GM12878 (cell line): ENCODE data around the gene SFI1. TPM values are rescaled to one million over a fixed set of nuclear protein-coding genes. Genes with fewer than 3 reads are reported as not detected.

ENCODE experiments used
- EGR1 ChIP-seq, 2 experiments: IDR thresholded peaks; 1 replicate in 1 of 2; 2 replicates in 1 of 2; pipeline ENCODE4 v1.6.1; 2011 to 2012; ENCODE audit warnings: low read depth in 2 of 2, low read length in 2 of 2, borderline replicate concordance in 1 of 2, mild to moderate bottlenecking in 1 of 2, moderate library complexity in 1 of 2
- POLR2AphosphoS5 ChIP-seq: IDR thresholded peaks from 2 replicates; pipeline ENCODE4 v1.6.1; 2011; ENCODE audit warnings: mild to moderate bottlenecking, low read length, inconsistent platforms
- RAD51 ChIP-seq: fragments of 450-650 bp; IDR thresholded peaks from 2 replicates; pipeline ENCODE4 v1.6.1; 2016; ENCODE audit warnings: moderate library complexity, mild to moderate bottlenecking, inconsistent platforms
- RCOR1 ChIP-seq: conservative IDR thresholded peaks from 2 replicates; pipeline ENCODE4 v1.6.1; 2012; ENCODE audit warnings: low read depth, low read length, improper control_type of control experiment
- SREBF2 ChIP-seq: IDR thresholded peaks from 2 replicates; pipeline ENCODE4 v1.6.1; 2012; ENCODE audit warnings: mild to moderate bottlenecking, low read length
- TCF3 ChIP-seq: IDR thresholded peaks from 2 replicates; pipeline ENCODE4 v1.6.1; 2012; ENCODE audit warnings: low read depth, mild to moderate bottlenecking, low read length, borderline replicate concordance; ENCODE audit not compliant: insufficient read depth
- TCF7 ChIP-seq: IDR thresholded peaks from 2 replicates; pipeline ENCODE4 v1.6.1; 2014; ENCODE audit warnings: antibody characterized with exemption, borderline replicate concordance
- polyA plus RNA-seq, 11 experiments: library from polyadenylated mRNA; depleted of rRNA in 4 of 11; unstranded in 6 of 11; stranded (reverse) in 5 of 11; fragments of >200 nt; fragmentation: Nextera tagmentation in 4 of 11; fragmentation: Illumina TruSeq in 1 of 11; extraction: Ambion mirVana in 4 of 11; extraction: Trizol in 1 of 11; gene quantifications; 1 replicate in 1 of 11; 2 replicates in 10 of 11; pipeline versions ENCODE4 v1.2.1 to v1.2.3, GENCODE V29; 2011 to 2016; ENCODE audit warnings: inconsistent platforms in 2 of 11, missing spikeins in 2 of 11, low read depth in 1 of 11
- total RNA-seq, 4 experiments: library from RNA; depleted of rRNA in 3 of 4; stranded (reverse); fragments of >200 nt in 3 of 4; fragmentation: Illumina TruSeq in 1 of 4; extraction: Trizol in 1 of 4; gene quantifications; 2 replicates each; pipeline versions ENCODE4 v1.2.1 to v1.2.3, GENCODE V29; 2013 to 2021
- TF ChIP-seq, protein P1 (sequence below): IDR thresholded peaks from 2 replicates; pipeline ENCODE4 v1.6.1; 2012; ENCODE audit warnings: mild to moderate bottlenecking, low read depth, low read length
- TF ChIP-seq, protein P2 (sequence below), 3 experiments: IDR thresholded peaks in 2 of 3; conservative IDR thresholded peaks in 1 of 3; 2 replicates each; pipeline ENCODE4 v1.5.1; 2011; ENCODE audit warnings: low read depth in 3 of 3, low read length in 3 of 3, mild to moderate bottlenecking in 3 of 3, control low read depth in 2 of 3, moderate library complexity in 2 of 3, inconsistent platforms in 1 of 3, mixed read lengths in 1 of 3; ENCODE audit not compliant: control insufficient read depth in 2 of 3, insufficient read depth in 1 of 3; ENCODE audit errors: extremely low read depth in 1 of 3
- TF ChIP-seq, protein P3 (sequence below): fragments of 450-650 bp; IDR thresholded peaks from 2 replicates; pipeline ENCODE4 v1.6.1; 2016; ENCODE audit warnings: mild to moderate bottlenecking
- TF ChIP-seq, protein P4 (sequence below): fragments of 450-650 bp; IDR thresholded peaks from 2 replicates; pipeline ENCODE4 v1.6.1; 2017; ENCODE audit warnings: borderline replicate concordance
- TF ChIP-seq, protein P5 (sequence below): IDR thresholded peaks from 2 replicates; pipeline ENCODE4 v1.6.1; 2012; ENCODE audit warnings: improper control_type of control experiment, low read depth, low read length; ENCODE audit not compliant: insufficient replicate concordance

The SFI1 gene
- total and polyA plus RNA-seq, 10 of the 15 experiments (the other 5 are each of a cell fraction or from before 2014, with no cell fraction given), result 6.3 to 70.1 (median 30.4) TPM

DNA sequence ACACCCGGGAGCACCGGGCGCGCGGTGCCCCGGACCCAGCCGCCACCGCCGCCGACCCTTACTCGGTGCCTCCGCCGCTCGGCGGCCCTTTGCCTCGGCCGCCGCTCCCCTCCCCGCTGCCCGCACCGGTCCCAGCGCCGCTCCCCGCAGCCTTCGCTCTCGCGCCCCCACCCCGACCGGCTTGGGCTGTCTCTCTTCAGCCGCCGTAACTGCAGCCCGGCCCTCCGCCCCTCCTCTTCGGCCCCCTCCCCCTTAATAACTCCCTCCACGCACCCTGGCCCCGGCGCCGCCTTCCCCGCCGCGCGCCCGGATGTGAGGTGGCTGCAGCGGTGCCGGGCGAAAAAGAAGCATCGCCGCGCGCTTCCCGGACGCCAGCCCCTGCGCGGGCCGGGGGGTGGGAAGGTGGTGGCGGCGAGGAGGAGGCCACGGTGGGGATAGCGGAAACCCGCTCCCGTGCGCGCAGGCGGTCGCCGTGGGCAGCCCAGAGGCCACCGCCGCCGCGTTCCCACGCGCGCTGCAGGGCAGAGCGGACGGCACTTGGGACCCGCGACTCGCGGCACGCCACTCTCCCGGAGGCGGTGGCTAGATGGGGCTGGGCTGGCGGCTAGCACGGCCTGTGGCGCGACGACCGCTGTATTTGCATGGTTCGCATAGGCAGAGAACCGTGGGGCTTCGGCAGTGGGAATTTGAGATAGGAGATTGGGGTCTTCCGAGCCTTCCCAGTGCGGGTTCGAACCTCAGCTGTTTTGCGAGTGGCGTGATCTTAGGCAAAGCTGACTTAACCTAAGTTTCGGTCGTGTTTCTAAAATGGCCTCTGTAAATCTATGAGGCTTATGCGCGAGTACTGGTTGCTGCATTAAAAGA, 6.5 kb upstream of the SFI1 start, which contains the start of gene EIF4ENIF1 (continued):
- TF ChIP-seq, protein P1, sequence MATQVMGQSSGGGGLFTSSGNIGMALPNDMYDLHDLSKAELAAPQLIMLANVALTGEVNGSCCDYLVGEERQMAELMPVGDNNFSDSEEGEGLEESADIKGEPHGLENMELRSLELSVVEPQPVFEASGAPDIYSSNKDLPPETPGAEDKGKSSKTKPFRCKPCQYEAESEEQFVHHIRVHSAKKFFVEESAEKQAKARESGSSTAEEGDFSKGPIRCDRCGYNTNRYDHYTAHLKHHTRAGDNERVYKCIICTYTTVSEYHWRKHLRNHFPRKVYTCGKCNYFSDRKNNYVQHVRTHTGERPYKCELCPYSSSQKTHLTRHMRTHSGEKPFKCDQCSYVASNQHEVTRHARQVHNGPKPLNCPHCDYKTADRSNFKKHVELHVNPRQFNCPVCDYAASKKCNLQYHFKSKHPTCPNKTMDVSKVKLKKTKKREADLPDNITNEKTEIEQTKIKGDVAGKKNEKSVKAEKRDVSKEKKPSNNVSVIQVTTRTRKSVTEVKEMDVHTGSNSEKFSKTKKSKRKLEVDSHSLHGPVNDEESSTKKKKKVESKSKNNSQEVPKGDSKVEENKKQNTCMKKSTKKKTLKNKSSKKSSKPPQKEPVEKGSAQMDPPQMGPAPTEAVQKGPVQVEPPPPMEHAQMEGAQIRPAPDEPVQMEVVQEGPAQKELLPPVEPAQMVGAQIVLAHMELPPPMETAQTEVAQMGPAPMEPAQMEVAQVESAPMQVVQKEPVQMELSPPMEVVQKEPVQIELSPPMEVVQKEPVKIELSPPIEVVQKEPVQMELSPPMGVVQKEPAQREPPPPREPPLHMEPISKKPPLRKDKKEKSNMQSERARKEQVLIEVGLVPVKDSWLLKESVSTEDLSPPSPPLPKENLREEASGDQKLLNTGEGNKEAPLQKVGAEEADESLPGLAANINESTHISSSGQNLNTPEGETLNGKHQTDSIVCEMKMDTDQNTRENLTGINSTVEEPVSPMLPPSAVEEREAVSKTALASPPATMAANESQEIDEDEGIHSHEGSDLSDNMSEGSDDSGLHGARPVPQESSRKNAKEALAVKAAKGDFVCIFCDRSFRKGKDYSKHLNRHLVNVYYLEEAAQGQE, result no peak
- TF ChIP-seq, protein P2, sequence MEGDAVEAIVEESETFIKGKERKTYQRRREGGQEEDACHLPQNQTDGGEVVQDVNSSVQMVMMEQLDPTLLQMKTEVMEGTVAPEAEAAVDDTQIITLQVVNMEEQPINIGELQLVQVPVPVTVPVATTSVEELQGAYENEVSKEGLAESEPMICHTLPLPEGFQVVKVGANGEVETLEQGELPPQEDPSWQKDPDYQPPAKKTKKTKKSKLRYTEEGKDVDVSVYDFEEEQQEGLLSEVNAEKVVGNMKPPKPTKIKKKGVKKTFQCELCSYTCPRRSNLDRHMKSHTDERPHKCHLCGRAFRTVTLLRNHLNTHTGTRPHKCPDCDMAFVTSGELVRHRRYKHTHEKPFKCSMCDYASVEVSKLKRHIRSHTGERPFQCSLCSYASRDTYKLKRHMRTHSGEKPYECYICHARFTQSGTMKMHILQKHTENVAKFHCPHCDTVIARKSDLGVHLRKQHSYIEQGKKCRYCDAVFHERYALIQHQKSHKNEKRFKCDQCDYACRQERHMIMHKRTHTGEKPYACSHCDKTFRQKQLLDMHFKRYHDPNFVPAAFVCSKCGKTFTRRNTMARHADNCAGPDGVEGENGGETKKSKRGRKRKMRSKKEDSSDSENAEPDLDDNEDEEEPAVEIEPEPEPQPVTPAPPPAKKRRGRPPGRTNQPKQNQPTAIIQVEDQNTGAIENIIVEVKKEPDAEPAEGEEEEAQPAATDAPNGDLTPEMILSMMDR (IDR thresholded peaks at IDR 0.05 in 2 of 3, conservative IDR thresholded peaks at IDR 0.05 in 1 of 3; ENCODE audit: control insufficient read depth in 2 of 3, extremely low read depth in 1 of 3, insufficient read depth in 1 of 3, low read depth in 3 of 3, low read length in 3 of 3), result no peak
- TF ChIP-seq RCOR1 (no peak), EGR1 (IDR thresholded peaks at IDR 0.05; ENCODE audit: borderline replicate concordance in 1 of 2, low read depth in 2 of 2, low read length in 2 of 2) (peak in 1 of 2 experiments; percentile 27; a peak in 1 of 3 replicates), RAD51 (no peak), SREBF2 (no peak; the same call in 1 of the 2 replicates), TCF7 (no peak), POLR2AphosphoS5 (no peak; the same call in 1 of the 2 replicates), TCF3 (0 out of 2 replicates have a peak, but pooled peaks have one; percentile 31)
- TF ChIP-seq, protein P3, sequence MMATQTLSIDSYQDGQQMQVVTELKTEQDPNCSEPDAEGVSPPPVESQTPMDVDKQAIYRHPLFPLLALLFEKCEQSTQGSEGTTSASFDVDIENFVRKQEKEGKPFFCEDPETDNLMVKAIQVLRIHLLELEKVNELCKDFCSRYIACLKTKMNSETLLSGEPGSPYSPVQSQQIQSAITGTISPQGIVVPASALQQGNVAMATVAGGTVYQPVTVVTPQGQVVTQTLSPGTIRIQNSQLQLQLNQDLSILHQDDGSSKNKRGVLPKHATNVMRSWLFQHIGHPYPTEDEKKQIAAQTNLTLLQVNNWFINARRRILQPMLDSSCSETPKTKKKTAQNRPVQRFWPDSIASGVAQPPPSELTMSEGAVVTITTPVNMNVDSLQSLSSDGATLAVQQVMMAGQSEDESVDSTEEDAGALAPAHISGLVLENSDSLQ, result no peak
- TF ChIP-seq, protein P4, sequence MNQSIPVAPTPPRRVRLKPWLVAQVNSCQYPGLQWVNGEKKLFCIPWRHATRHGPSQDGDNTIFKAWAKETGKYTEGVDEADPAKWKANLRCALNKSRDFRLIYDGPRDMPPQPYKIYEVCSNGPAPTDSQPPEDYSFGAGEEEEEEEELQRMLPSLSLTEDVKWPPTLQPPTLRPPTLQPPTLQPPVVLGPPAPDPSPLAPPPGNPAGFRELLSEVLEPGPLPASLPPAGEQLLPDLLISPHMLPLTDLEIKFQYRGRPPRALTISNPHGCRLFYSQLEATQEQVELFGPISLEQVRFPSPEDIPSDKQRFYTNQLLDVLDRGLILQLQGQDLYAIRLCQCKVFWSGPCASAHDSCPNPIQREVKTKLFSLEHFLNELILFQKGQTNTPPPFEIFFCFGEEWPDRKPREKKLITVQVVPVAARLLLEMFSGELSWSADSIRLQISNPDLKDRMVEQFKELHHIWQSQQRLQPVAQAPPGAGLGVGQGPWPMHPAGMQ, result peak; percentile 86
- TF ChIP-seq, protein P5, sequence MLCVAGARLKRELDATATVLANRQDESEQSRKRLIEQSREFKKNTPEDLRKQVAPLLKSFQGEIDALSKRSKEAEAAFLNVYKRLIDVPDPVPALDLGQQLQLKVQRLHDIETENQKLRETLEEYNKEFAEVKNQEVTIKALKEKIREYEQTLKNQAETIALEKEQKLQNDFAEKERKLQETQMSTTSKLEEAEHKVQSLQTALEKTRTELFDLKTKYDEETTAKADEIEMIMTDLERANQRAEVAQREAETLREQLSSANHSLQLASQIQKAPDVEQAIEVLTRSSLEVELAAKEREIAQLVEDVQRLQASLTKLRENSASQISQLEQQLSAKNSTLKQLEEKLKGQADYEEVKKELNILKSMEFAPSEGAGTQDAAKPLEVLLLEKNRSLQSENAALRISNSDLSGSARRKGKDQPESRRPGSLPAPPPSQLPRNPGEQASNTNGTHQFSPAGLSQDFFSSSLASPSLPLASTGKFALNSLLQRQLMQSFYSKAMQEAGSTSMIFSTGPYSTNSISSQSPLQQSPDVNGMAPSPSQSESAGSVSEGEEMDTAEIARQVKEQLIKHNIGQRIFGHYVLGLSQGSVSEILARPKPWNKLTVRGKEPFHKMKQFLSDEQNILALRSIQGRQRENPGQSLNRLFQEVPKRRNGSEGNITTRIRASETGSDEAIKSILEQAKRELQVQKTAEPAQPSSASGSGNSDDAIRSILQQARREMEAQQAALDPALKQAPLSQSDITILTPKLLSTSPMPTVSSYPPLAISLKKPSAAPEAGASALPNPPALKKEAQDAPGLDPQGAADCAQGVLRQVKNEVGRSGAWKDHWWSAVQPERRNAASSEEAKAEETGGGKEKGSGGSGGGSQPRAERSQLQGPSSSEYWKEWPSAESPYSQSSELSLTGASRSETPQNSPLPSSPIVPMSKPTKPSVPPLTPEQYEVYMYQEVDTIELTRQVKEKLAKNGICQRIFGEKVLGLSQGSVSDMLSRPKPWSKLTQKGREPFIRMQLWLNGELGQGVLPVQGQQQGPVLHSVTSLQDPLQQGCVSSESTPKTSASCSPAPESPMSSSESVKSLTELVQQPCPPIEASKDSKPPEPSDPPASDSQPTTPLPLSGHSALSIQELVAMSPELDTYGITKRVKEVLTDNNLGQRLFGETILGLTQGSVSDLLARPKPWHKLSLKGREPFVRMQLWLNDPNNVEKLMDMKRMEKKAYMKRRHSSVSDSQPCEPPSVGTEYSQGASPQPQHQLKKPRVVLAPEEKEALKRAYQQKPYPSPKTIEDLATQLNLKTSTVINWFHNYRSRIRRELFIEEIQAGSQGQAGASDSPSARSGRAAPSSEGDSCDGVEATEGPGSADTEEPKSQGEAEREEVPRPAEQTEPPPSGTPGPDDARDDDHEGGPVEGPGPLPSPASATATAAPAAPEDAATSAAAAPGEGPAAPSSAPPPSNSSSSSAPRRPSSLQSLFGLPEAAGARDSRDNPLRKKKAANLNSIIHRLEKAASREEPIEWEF, result no peak
